Measurements from ENCODE around the gene DYNLL1. TPM values are rescaled to one million over a fixed set of nuclear protein-coding genes. Genes with fewer than 3 reads are reported as not detected.

The DYNLL1 gene
- total RNA-seq, 1 experiment from 2014 or later, result 617 TPM

- Histone ChIP-seq H3K27me3 (replicated peaks; ENCODE audit: insufficient read depth, low read depth, low read length, poor library complexity) (no peaks in the 10 kb centered on the region), H3K4me1 (ENCODE audit: insufficient read depth, low read length, poor library complexity, severe bottlenecking) (peaks cover 44% of the 10 kb centered on the region), H3K9me3 (ENCODE audit: low read depth, low read length, poor library complexity, severe bottlenecking) (no peaks in the 10 kb centered on the region), H3K4me3 (ENCODE audit: low read depth, low read length, poor library complexity, severe bottlenecking) (peak overlapping the region; percentile 93), H3K27ac (ENCODE audit: low read depth, low read length, poor library complexity, severe bottlenecking) (peak overlapping the region; percentile 86), H3K36me3 (ENCODE audit: insufficient read depth, low read length, poor library complexity, severe bottlenecking) (peaks cover 16% of the 10 kb centered on the region)
- no peak for TF ChIP-seq EZH2 (IDR thresholded peaks at IDR 0.05; ENCODE audit: borderline replicate concordance, low read depth, low read length, poor library complexity, severe bottlenecking)
- no peak for TF ChIP-seq CTCF (conservative IDR thresholded peaks at IDR 0.05; ENCODE audit: low read depth, low read length)
- CTCF ChIA-PET, result no interaction called here
- intact Hi-C loops (cut with micrococcal nuclease; ENCODE audit: unreplicated experiment), result no loop called here
- no TSS peak for BruUV-seq (replicated peaks)
- POLR2A ChIA-PET (ENCODE audit: low non-redundant PET), result no interaction called here
- peak; percentile 46 for DNase-seq (ENCODE audit: low spot score)
These were observed 41.9 kb downstream of the DYNLL1 start for GRCh38 chr12:120537856-120538220.

GRCh38 chr12:120538281-120539156 lies 42.6 kb downstream of the DYNLL1 start:
- intact Hi-C loops (cut with micrococcal nuclease; ENCODE audit: unreplicated experiment), result no loop called here
- POLR2A ChIA-PET (ENCODE audit: low non-redundant PET), result no interaction called here
- peak overlapping the region; percentile 93 for H3K4me3 ChIP-seq (ENCODE audit: low read depth, low read length, poor library complexity, severe bottlenecking)
- H3K4me1 ChIP-seq (ENCODE audit: insufficient read depth, low read length, poor library complexity, severe bottlenecking), result peaks cover 44% of the 10 kb centered on the region
- peaks cover 21% of the 10 kb centered on the region for H3K36me3 ChIP-seq (ENCODE audit: insufficient read depth, low read length, poor library complexity, severe bottlenecking)
- H3K27ac ChIP-seq (ENCODE audit: low read depth, low read length, poor library complexity, severe bottlenecking), result peak overlapping the region; percentile 86
- H3K27me3 ChIP-seq (replicated peaks; ENCODE audit: insufficient read depth, low read depth, low read length, poor library complexity), result no peaks in the 10 kb centered on the region
- CTCF ChIA-PET, result no interaction called here
- peak; percentile 61 for DNase-seq (ENCODE audit: low spot score)
- BruUV-seq (replicated peaks), result no TSS peak
- no peaks in the 10 kb centered on the region for H3K9me3 ChIP-seq (ENCODE audit: low read depth, low read length, poor library complexity, severe bottlenecking)
- no peak for TF ChIP-seq EZH2 (IDR thresholded peaks at IDR 0.05; ENCODE audit: borderline replicate concordance, low read depth, low read length, poor library complexity, severe bottlenecking)
- no peak for TF ChIP-seq CTCF (conservative IDR thresholded peaks at IDR 0.05; ENCODE audit: low read depth, low read length)

- Histone ChIP-seq H3K9me3 (ENCODE audit: low read depth, low read length, poor library complexity, severe bottlenecking) (no peaks in the 10 kb centered on the region), H3K36me3 (ENCODE audit: insufficient read depth, low read length, poor library complexity, severe bottlenecking) (peaks cover 21% of the 10 kb centered on the region), H3K27ac (ENCODE audit: low read depth, low read length, poor library complexity, severe bottlenecking) (peak overlapping the region; percentile 86), H3K4me3 (ENCODE audit: low read depth, low read length, poor library complexity, severe bottlenecking) (peak overlapping the region; percentile 93), H3K27me3 (replicated peaks; ENCODE audit: insufficient read depth, low read depth, low read length, poor library complexity) (no peaks in the 10 kb centered on the region), H3K4me1 (ENCODE audit: insufficient read depth, low read length, poor library complexity, severe bottlenecking) (peaks cover 44% of the 10 kb centered on the region)
- intact Hi-C loops (cut with micrococcal nuclease; ENCODE audit: unreplicated experiment), result no loop called here
- CTCF ChIA-PET, result no interaction called here
- TF ChIP-seq EZH2 (IDR thresholded peaks at IDR 0.05; ENCODE audit: borderline replicate concordance, low read depth, low read length, poor library complexity, severe bottlenecking) (no peak), CTCF (conservative IDR thresholded peaks at IDR 0.05; ENCODE audit: low read depth, low read length) (no peak)
- no TSS peak for BruUV-seq (replicated peaks)
- POLR2A ChIA-PET (ENCODE audit: low non-redundant PET), result no interaction called here
- DNase-seq (ENCODE audit: low spot score), result no peak
These were observed 43.4 kb downstream of the DYNLL1 start for GRCh38 chr12:120539303-120539702.
